HG03097 (cell line): ENCODE data around the gene LRMDA.

ENCODE experiments used
- ATAC-seq: cut with Tn5 transposase; IDR thresholded peaks from one replicate; pipeline ENCODE4 v1.9.1; 2021; ENCODE audit not compliant: unreplicated experiment, low FRiP score

LRMDA gene

GRCh38 chr10:75999001-75999400, 567.6 kb downstream of the LRMDA start:
- no peak for ATAC-seq

GRCh38 chr10:75999515-76000209, 568.2 kb downstream of the LRMDA start:
- no peak for ATAC-seq

- no peak for ATAC-seq
Measured at GRCh38 chr10:76000550-76000949, 569.1 kb downstream of the LRMDA start.

GRCh38 chr10:76001019-76001418, 569.6 kb downstream of the LRMDA start:
- no peak for ATAC-seq

- ATAC-seq: no peak
Measured at GRCh38 chr10:76001461-76001860, 570.0 kb downstream of the LRMDA start.

- ATAC-seq: no peak
Measured at GRCh38 chr10:76002262-76002854, 570.9 kb downstream of the LRMDA start.

- no peak for ATAC-seq
Measured at GRCh38 chr10:76007667-76008181, 576.3 kb downstream of the LRMDA start.

GRCh38 chr10:76009531-76009930, 578.1 kb downstream of the LRMDA start:
- ATAC-seq: no peak

GRCh38 chr10:76010703-76011102, 579.3 kb downstream of the LRMDA start:
- no peak for ATAC-seq

- ATAC-seq: no peak
Measured at GRCh38 chr10:76012716-76013327, 581.4 kb downstream of the LRMDA start.

- ATAC-seq: no peak
Measured at GRCh38 chr10:76015245-76015644, 583.8 kb downstream of the LRMDA start.

- no peak for ATAC-seq
Measured at GRCh38 chr10:76017026-76017732, 585.8 kb downstream of the LRMDA start.

- no peak for ATAC-seq
Measured at GRCh38 chr10:76017733-76018433, 586.5 kb downstream of the LRMDA start.

GRCh38 chr10:76020630-76021029, 589.2 kb downstream of the LRMDA start:
- no peak for ATAC-seq

GRCh38 chr10:76021398-76021797, 590.0 kb downstream of the LRMDA start:
- no peak for ATAC-seq

- no peak for ATAC-seq
Measured at GRCh38 chr10:76022366-76022765, 590.9 kb downstream of the LRMDA start.

GRCh38 chr10:76023007-76023406, 591.6 kb downstream of the LRMDA start:
- ATAC-seq: no peak

GRCh38 chr10:76024460-76025123, 593.2 kb downstream of the LRMDA start:
- no peak for ATAC-seq

GRCh38 chr10:76025124-76025477, 593.7 kb downstream of the LRMDA start:
- no peak for ATAC-seq

- no peak for ATAC-seq
Measured at GRCh38 chr10:76026176-76026771, 594.9 kb downstream of the LRMDA start.
